Measurements from ENCODE around the gene OVCH1.

GRCh38 chr12:29499235-29499634 lies 1.7 kb upstream of the OVCH1 start:
- no peak for TF ChIP-seq RARB (CRISPR knock-in tag; IDR thresholded peaks at IDR 0.05)
- TF ChIP-seq PATZ1 (CRISPR knock-in tag; IDR thresholded peaks at IDR 0.05; ENCODE audit: borderline replicate concordance), result no peak
- no peak for TF ChIP-seq SNAI2 (CRISPR knock-in tag; IDR thresholded peaks at IDR 0.05)
- TF ChIP-seq ZFP30 (CRISPR knock-in tag; IDR thresholded peaks at IDR 0.05), result no peak
